ENCODE data around the gene CH25H.

GRCh38 chr10:89241026-89241425 lies 33.9 kb upstream of the CH25H start:
- TF ChIP-seq POLR2AphosphoS5 (IDR thresholded peaks at IDR 0.05), result no peak
- TF ChIP-seq CTCF (IDR thresholded peaks at IDR 0.05), result no peak
- no peak for TF ChIP-seq POLR2A (IDR thresholded peaks at IDR 0.05)
